Measurements from ENCODE around the gene FOXN1.

Gene FOXN1

GRCh38 chr17:28477928-28478327 is 28.2 kb upstream of the FOXN1 start:
- no peak for DNase-seq (ENCODE audit: low read depth)

- peak; percentile 45 for DNase-seq (ENCODE audit: low read depth)
Measured at GRCh38 chr17:28478712-28479615, 27.2 kb upstream of the FOXN1 start.

- no peak for DNase-seq (ENCODE audit: low read depth)
Measured at GRCh38 chr17:28480278-28480677, 25.9 kb upstream of the FOXN1 start.

- DNase-seq (ENCODE audit: low read depth) = no peak
Measured at GRCh38 chr17:28480799-28481571, 25.2 kb upstream of the FOXN1 start.

- no peak for DNase-seq (ENCODE audit: low read depth)
Measured at GRCh38 chr17:28482551-28483199, 23.5 kb upstream of the FOXN1 start.

- no peak for DNase-seq (ENCODE audit: low read depth)
Measured at GRCh38 chr17:28484296-28484695, 21.9 kb upstream of the FOXN1 start.

GRCh38 chr17:28485049-28485448 is 21.1 kb upstream of the FOXN1 start:
- no peak for DNase-seq (ENCODE audit: low read depth)

GRCh38 chr17:28487881-28488532 is 18.1 kb upstream of the FOXN1 start:
- DNase-seq (ENCODE audit: low read depth) = no peak

- DNase-seq (ENCODE audit: low read depth) = peak; percentile 32
Measured at GRCh38 chr17:28488533-28489276, 17.4 kb upstream of the FOXN1 start.

- DNase-seq (ENCODE audit: low read depth) = no peak
Measured at GRCh38 chr17:28491286-28491685, 14.9 kb upstream of the FOXN1 start.

- DNase-seq (ENCODE audit: low read depth) = no peak
Measured at GRCh38 chr17:28491860-28492259, 14.3 kb upstream of the FOXN1 start.

- DNase-seq (ENCODE audit: low read depth) = peak; percentile 69
Measured at GRCh38 chr17:28492352-28493310, 13.5 kb upstream of the FOXN1 start.

- peak; percentile 87 for DNase-seq (ENCODE audit: low read depth)
Measured at GRCh38 chr17:28493460-28493859, 12.7 kb upstream of the FOXN1 start.

GRCh38 chr17:28494445-28495188 is 11.5 kb upstream of the FOXN1 start:
- DNase-seq (ENCODE audit: low read depth) = peak; percentile 48

- no peak for DNase-seq (ENCODE audit: low read depth)
Measured at GRCh38 chr17:28495635-28496034, 10.5 kb upstream of the FOXN1 start.

GRCh38 chr17:28497931-28498330 is 8.2 kb upstream of the FOXN1 start:
- no peak for DNase-seq (ENCODE audit: low read depth)

- DNase-seq (ENCODE audit: low read depth) = no peak
Measured at GRCh38 chr17:28498652-28499363, 7.3 kb upstream of the FOXN1 start.

GRCh38 chr17:28499364-28499664 is 6.8 kb upstream of the FOXN1 start:
- no peak for DNase-seq (ENCODE audit: low read depth)
